ENCODE data around the gene ZFPM1. TPM values are rescaled to one million over a fixed set of nuclear protein-coding genes. Genes with fewer than 3 reads are reported as not detected.
"Not testable (repeated sequence)": the region's sequence is repeated elsewhere in the genome, so short reads cannot be mapped to it uniquely, and the experiment has no call there.

ZFPM1 gene
- total RNA-seq, 4 donors from 2014 or later = 0.31 to 0.71 (median 0.56) TPM

DNA sequence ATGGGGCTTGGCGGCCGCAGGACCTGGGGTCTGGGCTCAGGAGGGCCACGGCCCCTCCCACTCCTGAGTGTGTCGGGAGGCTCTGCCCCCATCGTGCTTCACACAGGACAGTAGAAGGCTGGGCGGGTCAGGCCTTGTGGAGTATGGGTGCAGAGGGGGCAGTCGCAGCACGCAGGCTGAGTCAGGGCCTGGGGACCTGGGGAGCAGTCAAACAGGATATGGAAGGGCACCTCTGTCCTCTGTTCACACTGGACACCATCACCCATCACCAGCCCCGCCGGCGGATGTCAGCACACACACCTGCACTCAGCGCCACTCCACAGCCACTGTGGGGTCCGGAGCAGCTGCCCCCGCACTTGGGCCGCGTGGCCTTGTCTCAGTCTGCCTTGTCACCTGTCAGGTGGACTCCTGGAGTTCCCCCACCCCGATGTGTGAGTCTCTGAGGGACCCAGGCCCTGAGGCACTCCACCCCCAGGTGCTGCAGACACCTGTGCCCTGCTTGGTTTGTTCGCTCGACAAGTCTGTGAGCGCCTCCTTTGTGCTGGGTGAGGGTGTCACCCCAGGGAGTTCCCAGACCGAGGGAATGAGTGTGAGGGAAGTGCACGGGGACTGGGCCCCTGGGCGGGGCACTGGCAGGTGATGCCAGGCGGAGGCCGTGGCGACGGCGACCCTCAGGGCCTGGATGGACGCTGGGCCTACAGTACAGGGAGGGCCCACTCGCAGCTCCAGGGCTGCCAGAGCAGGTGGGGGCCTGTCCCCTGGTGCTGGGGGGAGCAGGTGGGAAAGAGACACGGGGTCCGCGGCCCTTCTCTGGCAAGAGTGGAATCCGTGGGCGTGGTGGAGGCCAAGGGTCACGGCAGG is 31.7 kb downstream of the ZFPM1 start:
- ATAC-seq (no peak), DNase-seq (no peak)
- Histone ChIP-seq H3K27me3 (peaks cover 0 to 26% (median 12%) of the 10 kb centered on the region in 3 donors), H3K4me3 (no peak overlapping the region), H3K9me3 (no peaks in the 10 kb centered on the region), H3K4me1 (no peaks in the 10 kb centered on the region), H3K36me3 (no peaks in the 10 kb centered on the region), H3K27ac (no peak overlapping the region)
- intact Hi-C loops (cut with DNase I; ENCODE audit: low total_unique reads) = no loop called here
- TF ChIP-seq POLR2A (IDR thresholded peaks at IDR 0.05) = no peak
- in situ Hi-C loops (cut with MboI; ENCODE audit: low sequenced_read_pairs in 4 of 4) = no loop called here

DNA sequence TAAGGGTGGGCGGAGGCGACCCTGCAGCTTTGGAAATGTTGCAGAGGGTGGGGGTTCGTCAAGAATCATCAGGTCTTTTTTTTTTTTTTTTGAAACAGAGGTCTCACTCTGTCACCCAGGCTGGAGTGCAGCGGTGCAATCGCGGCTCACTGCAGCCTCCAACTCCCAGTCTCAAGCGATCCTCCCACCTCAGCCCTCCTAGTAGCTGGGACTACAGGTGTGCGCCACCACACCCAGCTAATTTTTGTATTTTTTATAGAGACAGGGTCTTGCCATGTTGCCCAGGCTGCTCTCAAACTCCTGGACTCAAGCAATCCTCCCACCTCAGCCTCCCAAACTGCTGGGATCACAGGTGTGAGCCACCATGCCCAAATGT is 32.3 kb downstream of the ZFPM1 start:
- DNase-seq; intact Hi-C loops (cut with DNase I; ENCODE audit: low total_unique reads); H3K9me3 ChIP-seq; ATAC-seq; H3K4me1 ChIP-seq; H3K27ac ChIP-seq; H3K36me3 ChIP-seq; in situ Hi-C loops (cut with MboI; ENCODE audit: low sequenced_read_pairs in 4 of 4); H3K4me3 ChIP-seq: not testable (repeated sequence)
- H3K27me3 ChIP-seq = peaks cover 0 to 26% (median 12%) of the 10 kb centered on the region in 3 donors

DNA sequence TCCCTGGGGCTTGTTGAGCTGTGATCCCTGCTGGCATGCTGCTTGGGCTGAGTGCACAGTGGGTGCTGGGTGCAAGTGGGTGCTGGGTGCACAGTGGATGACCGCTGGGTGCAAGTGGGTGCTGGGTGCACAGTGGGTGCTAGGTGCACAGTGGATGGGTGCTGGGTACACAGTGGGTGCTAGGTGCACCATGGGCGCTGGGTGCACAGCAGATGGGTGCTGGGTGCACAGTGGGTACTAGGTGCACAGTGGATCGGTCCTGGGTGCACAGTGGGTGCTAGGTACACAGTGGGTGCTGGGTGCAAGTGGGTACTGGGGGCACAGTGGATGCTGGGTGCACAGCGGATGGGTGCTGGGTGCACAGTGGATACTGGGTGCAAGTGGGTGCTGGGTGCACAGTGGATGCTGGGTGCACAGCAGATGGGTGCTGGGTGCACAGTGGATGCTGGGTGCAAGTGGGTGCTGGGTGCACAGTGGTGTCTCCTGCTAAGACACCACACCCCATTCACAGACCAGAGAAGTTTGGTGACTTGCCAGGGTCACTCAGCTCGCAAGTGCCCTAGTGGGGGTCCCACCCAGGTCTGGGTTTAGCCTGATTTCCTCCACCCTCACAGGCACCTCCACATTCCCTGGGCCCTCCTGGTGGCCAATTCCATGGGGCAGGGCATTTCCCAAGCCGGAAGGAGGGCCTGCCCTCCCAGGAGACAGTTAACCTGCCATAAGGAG is 33.5 kb downstream of the ZFPM1 start:
- no peak for ATAC-seq
- H3K27ac ChIP-seq = no peak overlapping the region
- no peak overlapping the region for H3K4me3 ChIP-seq
- TF ChIP-seq, protein P1, sequence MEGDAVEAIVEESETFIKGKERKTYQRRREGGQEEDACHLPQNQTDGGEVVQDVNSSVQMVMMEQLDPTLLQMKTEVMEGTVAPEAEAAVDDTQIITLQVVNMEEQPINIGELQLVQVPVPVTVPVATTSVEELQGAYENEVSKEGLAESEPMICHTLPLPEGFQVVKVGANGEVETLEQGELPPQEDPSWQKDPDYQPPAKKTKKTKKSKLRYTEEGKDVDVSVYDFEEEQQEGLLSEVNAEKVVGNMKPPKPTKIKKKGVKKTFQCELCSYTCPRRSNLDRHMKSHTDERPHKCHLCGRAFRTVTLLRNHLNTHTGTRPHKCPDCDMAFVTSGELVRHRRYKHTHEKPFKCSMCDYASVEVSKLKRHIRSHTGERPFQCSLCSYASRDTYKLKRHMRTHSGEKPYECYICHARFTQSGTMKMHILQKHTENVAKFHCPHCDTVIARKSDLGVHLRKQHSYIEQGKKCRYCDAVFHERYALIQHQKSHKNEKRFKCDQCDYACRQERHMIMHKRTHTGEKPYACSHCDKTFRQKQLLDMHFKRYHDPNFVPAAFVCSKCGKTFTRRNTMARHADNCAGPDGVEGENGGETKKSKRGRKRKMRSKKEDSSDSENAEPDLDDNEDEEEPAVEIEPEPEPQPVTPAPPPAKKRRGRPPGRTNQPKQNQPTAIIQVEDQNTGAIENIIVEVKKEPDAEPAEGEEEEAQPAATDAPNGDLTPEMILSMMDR (IDR thresholded peaks at IDR 0.05 in 4 of 5, conservative IDR thresholded peaks at IDR 0.05 in 1 of 5) = no peak
- TF ChIP-seq POLR2A (IDR thresholded peaks at IDR 0.05) = no peak
- in situ Hi-C loops (cut with MboI; ENCODE audit: low sequenced_read_pairs in 4 of 4) = no loop called here
- H3K9me3 ChIP-seq = no peaks in the 10 kb centered on the region
- H3K27me3 ChIP-seq = peaks cover 0 to 18% (median 12%) of the 10 kb centered on the region in 3 donors
- H3K4me1 ChIP-seq = no peaks in the 10 kb centered on the region
- no peak for DNase-seq
- intact Hi-C loops (cut with DNase I; ENCODE audit: low total_unique reads) = no loop called here
- no peaks in the 10 kb centered on the region for H3K36me3 ChIP-seq

DNA sequence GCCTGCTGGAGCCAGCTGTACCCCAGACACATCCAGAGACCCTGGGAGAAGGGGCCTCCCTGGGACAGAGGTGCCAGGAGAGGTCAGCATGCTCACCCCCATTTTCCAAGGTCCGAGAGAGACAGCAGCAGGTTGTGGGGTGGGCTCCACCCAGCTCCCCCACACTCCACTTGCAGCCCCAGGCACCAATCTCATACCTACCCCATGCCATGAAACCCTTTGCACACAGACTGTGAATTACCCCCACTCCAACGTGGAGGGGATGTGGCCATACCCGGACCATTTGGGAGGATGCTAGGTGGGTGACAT is 34.0 kb downstream of the ZFPM1 start:
- ATAC-seq = no peak

DNA sequence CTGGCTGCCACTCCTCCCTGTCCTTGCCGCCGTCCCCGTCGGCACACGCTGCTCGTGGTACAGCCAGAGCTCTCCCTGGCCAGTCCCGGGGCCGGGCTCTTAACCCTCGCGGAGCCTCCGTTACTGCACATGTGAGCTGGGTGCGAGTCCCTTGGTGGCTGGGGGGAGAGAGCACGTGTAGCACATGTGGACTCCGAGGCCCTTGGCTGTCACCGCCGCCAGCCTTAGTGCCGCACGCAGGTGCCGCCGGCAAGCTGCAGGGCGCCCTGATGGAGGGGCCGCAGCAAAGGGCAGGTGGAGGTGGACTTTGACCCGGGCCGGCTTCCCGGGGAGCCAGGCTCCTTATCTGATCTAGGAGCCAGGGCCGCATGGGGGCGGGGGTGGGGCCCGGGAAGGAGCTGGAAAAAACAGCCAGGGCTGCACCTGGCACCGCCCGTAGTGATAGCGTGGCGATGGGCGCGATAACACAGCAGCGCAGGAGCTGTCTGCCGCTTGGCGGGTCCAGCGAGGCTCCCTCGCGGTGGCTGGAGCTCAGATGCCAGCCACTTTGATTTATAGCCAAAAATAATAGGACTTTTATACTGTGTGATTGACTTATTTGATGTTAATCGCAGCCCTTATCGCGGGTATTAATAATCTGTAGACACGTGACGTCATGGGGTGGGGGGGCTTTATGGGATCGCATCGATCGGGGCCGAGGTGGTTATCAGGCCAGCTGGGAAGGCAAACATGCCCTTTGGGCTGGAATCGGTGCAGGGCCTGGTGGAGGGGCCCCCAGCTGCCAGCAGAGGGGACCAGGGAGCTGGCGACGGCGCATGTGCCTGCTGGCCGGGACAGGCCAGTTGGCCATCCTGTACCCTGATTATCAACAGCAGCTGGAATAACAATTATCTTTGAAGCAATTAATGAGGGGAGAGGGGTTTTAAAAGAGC is 35.1 kb downstream of the ZFPM1 start:
- DNase-seq = no peak
- Histone ChIP-seq H3K27me3 (peaks cover 0 to 3% (median 3%) of the 10 kb centered on the region in 3 donors), H3K9me3 (no peaks in the 10 kb centered on the region), H3K36me3 (no peaks in the 10 kb centered on the region), H3K4me3 (no peak overlapping the region), H3K4me1 (no peaks in the 10 kb centered on the region), H3K27ac (no peak overlapping the region)
- in situ Hi-C loops (cut with MboI; ENCODE audit: low sequenced_read_pairs in 4 of 4) (no loop called here), intact Hi-C loops (cut with DNase I; ENCODE audit: low total_unique reads) (no loop called here)
- TF ChIP-seq POLR2A (IDR thresholded peaks at IDR 0.05) = no peak
- TF ChIP-seq, protein P1 (IDR thresholded peaks at IDR 0.05 in 4 of 5, conservative IDR thresholded peaks at IDR 0.05 in 1 of 5) = no peak
- no peak for ATAC-seq

More for the DNA sequence above, 34.0 kb downstream of the ZFPM1 start:
- intact Hi-C loops (cut with DNase I; ENCODE audit: low total_unique reads) (no loop called here), in situ Hi-C loops (cut with MboI; ENCODE audit: low sequenced_read_pairs in 4 of 4) (no loop called here)
- no peak overlapping the region for H3K27ac ChIP-seq
- peaks cover 0 to 13% (median 9%) of the 10 kb centered on the region in 3 donors for H3K27me3 ChIP-seq
- H3K4me3 ChIP-seq = no peak overlapping the region
- H3K9me3 ChIP-seq = no peaks in the 10 kb centered on the region
- no peaks in the 10 kb centered on the region for H3K4me1 ChIP-seq
- no peak for TF ChIP-seq POLR2A (IDR thresholded peaks at IDR 0.05)
- TF ChIP-seq, protein P1 (IDR thresholded peaks at IDR 0.05 in 4 of 5, conservative IDR thresholded peaks at IDR 0.05 in 1 of 5) = no peak
- H3K36me3 ChIP-seq = no peaks in the 10 kb centered on the region
- no peak for DNase-seq
